NCI-H2029 (cell line): ENCODE data around the gene DISC1.
"Not testable (repeated sequence)": the region's sequence is repeated elsewhere in the genome, so short reads cannot be mapped to it uniquely, and the experiment has no call there.

Experiments used
- DNase-seq: peaks from one replicate; lab custom pipeline; 2025; lab: John Stamatoyannopoulos, UW

DISC1 gene

DNA sequence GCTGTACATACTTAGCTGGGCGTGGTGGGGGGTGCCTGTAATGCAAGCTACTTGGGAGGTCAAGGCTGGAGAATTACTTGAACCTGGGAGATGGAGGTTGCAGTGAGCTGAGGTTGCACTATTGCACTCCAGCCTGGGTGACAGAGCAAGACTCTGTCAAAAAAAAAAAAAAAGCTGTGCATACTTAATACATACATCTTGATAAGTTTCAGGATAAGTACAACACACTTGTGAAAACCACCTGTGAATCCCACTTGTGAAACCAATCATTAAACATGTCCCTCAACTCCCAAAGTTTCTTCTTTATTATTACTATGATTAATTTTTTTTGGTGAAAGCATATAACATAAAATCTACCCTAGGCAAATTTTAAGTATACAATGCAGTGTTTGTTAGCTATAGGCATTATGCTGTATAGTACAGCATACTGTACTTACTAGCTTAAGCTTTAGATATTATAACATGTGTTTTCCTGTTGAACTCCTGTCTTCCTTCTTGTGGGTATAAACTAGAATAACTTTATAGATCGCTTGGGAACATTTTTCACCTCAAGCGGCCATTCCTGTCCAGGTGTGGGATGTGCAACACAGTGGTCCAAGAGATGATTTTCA lies 41.4 kb downstream of the DISC1 start:
- no peak for DNase-seq

DNA sequence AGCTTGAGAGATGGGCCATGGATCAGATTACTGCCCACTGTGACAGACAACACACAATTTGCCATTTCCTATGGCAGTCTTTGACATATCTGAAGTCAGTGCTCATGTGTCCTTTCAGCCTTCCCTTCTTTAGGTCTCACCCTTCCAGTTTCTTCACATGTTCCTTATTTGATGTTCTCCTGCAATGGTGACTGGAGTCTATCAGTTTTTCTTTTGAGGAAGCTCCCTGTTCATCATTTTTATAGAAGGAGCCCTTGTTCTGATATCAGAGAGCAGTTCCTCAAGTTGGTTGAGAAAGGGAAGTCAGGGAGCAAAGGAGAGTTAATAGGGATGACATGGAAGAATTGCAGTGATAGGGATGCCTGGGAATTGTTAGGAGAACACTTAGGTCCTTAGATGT lies 42.2 kb downstream of the DISC1 start:
- no peak for DNase-seq

DNA sequence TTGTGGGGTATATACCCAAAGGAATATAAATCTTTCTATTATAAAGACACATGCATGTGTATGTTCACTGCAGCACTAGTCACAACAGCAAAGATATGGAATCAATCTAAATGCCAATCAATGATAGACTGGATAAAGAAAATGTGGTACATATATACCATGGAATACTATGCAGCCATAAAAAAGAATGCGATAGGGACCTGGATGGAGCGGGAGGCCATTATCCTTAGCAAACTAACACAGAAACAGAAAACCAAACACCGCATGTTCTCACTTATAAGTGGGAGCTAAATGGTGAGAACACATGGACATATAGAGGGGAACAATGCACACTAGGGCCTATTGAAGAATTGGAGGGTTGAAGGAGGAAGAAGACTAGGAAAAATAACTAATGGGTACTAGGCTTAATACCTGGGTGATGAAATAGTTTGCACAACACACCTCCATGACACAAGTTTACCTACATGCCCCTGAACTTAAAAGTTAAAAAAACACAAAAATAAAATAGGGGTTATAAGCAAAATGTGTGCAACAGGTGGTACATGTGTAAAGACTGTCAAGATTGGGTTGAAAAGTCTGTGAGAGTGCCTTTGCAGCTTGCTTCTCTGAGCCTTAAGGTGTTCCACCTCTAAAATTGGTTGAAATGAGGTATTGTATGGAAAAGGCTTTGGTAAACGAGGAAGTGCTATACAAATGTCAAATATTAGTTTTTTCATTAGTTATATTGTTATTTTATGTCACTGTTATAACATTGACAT lies 43.5 kb downstream of the DISC1 start:
- not testable (repeated sequence) for DNase-seq

DNA sequence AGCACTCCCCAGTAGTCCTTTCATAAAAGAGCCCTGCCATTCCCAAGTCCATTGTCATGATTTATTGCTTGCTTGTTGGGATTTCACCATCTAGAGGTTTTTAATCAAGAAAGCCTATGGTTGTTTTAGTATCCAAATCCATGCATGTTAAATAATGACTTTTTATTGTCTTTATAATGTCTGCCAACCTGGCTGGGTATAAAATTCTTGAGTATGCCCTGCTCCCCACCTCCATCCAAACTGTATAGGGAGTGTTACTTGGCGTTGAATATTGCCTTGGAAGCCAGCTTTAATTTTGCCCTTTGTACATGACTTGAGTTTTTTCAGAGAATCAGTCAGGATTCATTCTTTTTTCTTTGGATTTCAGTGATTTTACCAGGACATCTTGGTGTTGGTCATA lies 44.2 kb downstream of the DISC1 start:
- no peak for DNase-seq

DNA sequence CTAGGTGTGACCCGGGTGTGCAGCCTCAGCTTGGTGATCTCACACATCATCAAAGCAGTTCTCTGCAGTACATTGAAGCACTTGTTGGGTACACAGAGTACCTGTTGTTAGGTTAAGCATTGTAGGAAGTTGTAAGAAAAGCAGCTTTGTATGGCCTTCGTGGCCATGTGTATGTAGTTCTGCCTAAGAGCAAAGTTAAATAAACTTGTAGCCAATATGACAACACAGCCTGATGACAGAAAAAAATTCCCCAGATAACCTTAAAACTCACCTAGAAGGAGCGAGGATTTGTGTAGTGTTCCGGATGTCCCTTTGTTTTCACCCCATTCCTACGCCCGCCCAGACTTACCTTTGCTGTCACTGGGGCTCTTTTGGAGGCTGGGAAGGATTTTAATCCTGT lies 48.0 kb downstream of the DISC1 start:
- DNase-seq = no peak

DNA sequence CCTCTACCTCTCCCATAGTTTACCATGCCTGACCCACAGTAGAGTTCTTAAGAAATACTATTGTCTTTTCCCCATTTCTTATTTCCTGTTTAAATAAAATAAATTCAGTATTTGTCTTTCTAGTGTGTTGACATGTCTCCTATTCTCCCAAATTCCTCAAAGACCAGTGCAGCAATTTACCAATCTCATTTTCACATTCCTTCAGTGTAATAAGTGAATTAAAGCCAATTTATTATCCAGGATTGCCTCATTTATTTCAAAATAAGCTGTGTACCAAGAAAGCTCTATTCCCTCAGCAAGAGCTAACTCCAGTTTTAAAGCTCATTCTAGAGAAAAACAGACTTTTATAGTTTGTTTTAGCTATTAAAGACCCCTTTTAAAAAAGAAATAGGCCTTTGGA lies 49.9 kb downstream of the DISC1 start:
- no peak for DNase-seq

DNA sequence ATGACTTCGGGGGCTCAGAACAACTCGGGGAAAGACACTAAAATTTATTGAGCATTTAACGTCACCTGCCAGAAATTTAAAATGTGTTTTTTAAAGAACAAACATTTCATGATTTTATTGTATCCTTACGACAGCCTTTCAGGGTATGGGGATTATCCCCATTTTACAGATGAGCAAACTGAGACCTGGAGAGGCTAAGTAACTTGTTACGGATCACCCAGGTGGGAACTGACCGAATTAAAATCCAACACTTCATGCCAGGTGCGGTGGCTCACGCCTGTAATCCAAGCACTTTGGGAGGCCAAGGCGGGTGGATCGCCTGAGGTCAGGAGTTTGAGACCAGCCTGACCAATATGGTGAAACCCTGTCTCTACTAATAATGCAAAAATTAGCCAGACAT lies 50.9 kb downstream of the DISC1 start:
- DNase-seq = no peak

DNA sequence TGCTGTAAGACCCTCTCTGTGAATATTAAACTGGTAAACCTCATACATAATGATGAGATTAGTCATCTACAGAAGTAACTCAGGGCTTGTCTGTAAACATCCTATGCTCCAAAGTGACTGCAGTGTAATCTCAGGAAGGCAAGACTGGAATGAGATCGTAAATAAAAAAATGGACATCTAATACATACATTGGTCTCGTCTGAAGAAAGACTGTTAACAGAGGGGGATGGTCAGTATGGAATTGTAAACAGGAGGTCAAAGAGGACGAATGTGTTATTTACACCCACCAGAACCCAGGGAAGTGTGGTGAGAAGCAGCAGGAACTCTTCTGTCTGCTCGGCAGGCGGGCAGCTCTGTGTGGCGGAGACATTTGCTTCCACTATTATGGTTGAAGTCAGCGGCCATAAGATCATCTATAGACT lies 51.4 kb downstream of the DISC1 start:
- no peak for DNase-seq

DNA sequence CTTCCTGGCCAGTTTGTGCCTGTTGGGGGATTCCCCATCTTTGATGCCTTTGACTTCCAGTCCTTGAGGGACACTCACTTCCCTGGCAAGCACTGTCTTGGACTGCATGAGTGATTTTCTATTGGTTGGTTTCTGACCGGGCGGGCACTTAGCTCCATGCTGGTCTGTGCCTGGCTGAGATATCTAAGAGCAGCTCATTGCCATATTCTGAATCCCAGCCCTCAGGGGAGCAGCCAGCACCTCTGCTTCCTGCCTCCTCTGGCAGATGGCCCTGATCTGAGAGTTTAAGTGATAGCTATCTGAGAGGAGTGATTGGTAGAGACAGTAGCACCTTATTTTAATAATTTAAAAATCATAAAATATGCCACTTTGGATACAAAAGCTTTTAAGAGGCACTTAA lies 52.5 kb downstream of the DISC1 start:
- no peak for DNase-seq

DNA sequence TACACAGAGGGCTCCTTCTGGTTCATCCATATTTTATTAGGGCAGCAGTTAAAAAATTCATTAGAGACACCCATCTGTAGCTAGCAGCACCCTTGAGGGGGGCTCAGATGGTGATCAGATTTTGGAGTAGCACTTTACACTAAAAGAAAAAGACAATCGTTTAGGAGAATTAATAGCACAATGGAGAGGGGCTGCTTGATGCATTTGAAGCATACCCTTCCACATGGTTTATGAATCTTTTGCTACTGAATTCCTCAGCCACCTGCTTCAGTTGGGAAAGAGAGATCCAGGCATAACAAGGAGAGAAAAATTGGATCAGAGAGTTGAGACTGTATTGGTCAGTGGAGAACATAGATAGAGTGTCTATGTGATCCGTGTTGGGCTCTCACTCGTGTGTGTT lies 54.4 kb downstream of the DISC1 start:
- DNase-seq = no peak

DNA sequence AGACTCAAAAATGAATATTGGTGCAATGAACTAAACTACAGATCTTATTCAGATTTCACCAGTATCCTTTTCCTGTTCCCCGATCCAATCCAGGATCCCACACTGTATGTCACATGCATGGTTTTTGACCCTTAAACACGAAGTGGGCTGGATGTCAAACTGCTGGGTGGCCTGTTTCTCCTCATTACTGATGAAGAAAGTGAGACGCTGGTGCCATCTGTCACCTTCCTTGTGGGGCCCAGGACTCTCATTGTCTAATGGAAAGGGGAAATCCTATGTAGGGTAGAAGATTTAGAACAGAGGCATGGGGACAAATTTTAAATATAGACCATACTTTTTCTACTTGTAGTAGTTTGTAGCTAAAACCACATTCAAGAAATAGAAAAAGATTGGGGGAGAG lies 56.2 kb downstream of the DISC1 start:
- DNase-seq = no peak

DNA sequence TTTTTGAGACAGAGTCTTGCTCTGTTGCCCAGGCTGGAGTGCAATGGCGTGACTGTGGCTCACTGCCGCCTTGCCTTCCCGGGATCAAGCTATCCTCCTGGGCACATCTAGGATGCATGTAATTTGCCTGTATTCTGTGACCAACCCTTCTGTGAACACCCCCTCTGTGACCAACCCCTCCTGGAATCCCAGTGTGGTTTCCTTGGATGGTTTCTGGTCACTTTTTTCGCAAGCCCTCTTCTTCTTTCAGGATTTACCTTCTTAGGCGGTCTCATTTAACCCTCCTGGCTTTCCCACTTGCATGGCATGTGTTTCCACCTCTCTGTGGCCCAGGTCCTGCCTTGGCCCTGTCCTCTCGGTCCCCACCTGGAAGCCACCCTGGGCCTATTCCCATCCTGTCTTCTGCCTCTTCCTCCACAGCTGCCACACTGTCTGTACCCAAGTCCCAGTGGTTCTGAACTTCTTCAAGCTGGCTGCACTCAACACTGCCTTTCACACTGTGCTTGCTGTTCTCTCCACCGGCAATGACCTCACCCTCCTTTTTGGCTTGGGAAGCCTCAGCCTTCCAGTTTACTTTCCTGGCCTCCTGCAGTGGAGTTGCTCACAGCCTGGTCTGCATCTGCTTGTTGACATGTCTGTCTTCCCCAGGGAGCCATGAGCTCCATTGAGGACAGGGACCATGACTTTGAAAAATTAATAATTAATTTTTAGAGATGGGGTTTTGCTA lies 57.0 kb downstream of the DISC1 start:
- DNase-seq = peak; percentile 47

DNA sequence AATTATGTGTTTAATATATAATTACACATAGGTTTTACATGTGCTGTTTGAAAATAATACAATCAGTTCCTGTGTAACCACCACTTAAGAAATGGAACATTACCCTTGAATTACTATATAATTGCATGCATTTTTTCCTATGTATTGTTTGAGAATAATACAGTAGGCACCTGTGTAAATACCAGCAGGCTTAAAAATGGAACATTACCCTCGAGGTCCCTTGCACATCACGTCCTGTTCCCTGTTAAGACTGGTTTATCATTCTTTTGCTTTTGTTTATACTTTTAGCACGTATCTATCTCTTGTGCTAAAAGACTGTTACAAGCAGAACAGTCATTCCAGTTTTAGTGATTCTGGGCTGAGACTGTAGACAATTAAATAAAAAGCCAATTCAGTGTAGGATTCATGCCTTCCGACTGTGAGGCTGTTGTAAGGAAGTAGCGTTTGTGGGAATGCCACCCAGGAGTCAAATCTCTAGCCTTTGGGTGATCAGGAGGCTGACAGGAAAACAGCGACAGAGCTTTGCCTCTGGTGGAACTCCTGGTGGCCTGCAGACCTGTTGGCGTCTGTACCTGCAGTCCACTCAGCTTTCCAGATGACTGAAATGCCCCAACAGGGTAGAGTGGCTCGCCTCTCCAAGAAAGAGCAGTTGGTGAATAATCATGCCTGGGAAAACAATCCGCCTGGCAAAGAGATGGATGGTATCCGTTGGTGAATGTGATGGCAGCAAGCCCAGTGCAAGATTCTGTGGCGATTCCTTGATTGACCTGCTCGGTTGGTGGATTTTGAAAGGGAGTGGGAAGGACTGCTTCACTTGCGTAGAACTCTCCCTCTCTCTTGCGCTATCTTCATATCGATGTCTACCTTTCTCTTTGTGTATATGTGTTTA lies 58.0 kb downstream of the DISC1 start:
- DNase-seq = peak; percentile 75

DNA sequence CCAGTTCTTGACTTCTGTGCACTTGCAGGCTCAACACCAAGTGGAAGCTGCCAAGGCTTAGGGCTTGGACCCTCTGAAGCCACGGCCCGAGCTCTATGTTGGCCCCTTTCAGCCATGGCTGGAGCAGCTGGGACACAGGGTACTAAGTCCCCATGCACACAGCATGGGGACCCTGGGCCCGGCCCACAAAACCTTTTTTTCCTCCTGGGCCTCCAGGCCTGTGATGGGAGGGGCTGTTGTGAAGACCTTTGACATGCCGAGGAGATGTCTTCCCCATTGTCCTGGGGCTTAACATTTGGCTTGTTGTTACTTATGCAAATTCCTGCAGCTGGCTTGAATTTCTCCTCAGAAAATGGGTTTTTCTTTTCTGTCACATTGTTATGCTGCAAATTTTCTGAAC lies 59.8 kb downstream of the DISC1 start:
- DNase-seq = no peak

DNA sequence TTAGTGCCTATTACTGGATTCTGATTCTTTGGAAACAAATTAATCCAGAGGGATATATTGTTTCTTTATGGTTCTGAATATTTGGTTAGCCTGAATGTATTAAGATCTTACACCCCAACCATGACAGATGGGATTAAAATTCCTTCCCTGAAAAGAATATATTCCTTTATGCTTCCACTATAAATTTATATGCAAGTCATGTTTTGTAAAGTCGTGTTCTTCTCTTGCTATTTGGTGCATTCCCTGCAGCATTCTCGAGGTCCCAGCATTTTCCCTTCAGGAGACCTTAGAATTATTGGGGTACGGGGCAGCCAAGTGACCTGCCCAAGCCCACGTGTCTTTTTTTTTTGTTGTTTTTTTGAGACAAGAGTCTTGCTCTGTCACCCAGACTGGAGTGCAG lies 62.4 kb downstream of the DISC1 start:
- no peak for DNase-seq

DNA sequence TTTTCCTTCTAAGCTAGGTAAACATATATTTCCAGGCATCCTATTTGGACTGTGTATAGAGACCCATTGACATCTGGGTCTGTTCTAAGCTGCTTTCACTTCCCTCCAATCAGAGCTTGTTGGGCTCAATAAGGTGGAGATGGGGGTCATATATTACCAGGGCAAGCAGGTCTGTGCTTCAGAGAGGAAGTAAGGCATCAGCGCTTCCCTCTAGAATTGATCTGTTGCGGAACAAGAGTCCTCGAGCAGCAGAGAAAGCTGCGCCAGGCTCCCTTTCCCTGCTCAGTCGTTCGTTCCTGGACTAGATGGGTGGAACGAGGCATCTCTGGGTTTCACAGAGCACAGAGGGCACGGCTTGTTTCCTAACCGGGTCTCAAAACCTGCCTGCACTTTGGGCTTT lies 63.5 kb downstream of the DISC1 start:
- DNase-seq = no peak

DNA sequence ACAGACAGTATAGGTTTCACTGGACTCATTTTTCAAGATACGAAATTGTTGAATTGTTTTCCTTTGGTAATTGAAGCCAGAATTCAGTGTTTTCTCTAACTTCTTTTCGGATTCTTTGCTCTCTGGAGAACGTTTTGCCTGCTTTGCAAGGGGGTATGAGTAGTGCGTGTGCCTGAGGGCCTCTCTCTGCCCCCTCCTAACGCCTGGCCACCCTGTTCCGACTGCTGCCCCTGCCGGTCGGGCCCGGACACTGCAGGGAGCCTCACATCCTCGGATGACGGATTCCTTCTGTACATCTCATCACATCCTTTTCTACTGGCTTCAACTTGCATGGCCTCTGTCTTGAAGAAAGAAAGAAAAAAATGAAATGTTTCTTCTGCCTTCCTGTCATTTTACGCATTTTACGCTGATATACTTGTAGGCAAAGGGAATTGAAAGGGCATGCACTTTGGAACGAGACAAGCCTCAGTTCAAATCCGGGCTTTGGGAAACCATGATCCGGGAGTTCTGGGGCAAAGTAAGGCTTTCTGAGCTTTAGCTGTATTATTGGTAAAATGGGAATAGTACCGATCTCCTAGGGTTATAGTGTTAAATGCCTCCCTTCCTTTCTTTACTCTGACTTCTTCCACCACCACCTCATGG lies 65.1 kb downstream of the DISC1 start:
- DNase-seq = no peak

DNA sequence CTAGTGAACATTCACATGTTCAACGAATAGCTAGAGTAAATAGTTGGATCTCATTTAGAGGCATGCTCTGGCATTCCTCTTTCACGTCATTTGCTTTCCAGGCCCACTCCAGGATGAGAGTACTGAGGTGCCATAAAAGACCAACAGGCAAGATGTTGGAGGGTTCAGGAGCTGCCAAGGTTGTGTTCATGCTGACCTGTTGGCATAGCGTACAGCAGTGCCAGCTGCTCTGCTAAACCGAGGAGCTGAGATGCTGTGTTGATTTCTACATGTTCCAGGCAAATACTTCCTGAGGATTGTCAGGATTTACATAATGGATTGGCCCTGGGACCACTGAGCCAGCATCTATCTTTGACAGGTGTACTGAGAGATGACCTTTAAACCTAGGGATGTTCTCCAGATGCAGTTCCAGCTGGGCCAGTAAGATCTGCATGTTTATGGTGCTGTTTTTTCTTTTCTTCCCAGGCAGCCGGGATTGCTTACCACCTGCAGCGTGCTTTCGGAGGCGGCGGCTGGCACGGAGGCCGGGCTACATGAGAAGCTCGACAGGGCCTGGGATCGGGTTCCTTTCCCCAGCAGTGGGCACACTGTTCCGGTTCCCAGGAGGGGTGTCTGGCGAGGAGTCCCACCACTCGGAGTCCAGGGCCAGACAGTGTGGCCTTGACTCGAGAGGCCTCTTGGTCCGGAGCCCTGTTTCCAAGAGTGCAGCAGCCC lies 66.9 kb downstream of the DISC1 start:
- no peak for DNase-seq

DNA sequence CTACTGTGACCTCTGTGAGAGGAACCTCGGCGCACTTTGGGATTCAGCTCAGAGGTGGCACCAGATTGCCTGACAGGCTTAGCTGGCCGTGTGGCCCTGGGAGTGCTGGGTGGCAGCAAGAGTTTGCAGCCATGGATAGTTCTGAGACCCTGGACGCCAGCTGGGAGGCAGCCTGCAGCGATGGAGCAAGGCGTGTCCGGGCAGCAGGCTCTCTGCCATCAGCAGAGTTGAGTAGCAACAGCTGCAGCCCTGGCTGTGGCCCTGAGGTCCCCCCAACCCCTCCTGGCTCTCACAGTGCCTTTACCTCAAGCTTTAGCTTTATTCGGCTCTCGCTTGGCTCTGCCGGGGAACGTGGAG lies 67.5 kb downstream of the DISC1 start:
- no peak for DNase-seq

DNA sequence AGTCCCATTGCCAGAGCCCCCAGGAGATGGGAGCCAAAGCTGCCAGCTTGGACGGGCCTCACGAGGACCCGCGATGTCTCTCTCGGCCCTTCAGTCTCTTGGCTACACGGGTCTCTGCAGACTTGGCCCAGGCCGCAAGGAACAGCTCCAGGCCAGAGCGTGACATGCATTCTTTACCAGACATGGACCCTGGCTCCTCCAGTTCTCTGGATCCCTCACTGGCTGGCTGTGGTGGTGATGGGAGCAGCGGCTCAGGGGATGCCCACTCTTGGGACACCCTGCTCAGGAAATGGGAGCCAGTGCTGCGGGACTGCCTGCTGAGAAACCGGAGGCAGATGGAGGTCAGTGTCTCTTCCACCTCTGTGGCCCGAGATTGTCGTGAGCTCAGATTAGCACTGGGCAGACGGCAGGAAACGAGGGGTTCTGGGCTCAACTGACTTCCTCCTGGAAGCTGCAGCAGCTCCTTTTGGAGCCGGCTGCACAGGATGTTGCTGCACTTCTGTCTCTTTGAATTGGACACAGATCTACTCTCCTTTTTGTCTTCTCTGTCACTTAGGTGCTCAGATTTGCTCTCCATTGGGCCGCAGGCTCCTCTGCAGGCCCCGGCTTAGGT lies 68.0 kb downstream of the DISC1 start:
- no peak for DNase-seq
